ENCODE data around the gene MANF.

MANF gene

GRCh38 chr3:51381333-51381705 is 3.8 kb upstream of the MANF start:
- no peak for DNase-seq
- Histone ChIP-seq H3K4me3 (ENCODE audit: low read depth, low read length) (no peak overlapping the region), H3K9me3 (no peaks in the 10 kb centered on the region), H3K4me1 (no peaks in the 10 kb centered on the region), H3K27me3 (no peaks in the 10 kb centered on the region), H3K36me3 (no peaks in the 10 kb centered on the region; the same call in 1 of the 2 replicates)
- no peak for TF ChIP-seq CTCF (IDR thresholded peaks at IDR 0.05; ENCODE audit: low read depth, low read length)

GRCh38 chr3:51382076-51382745 is 2.9 kb upstream of the MANF start:
- Histone ChIP-seq H3K4me3 (ENCODE audit: low read depth, low read length) (no peak overlapping the region), H3K9me3 (no peaks in the 10 kb centered on the region), H3K36me3 (no peaks in the 10 kb centered on the region; the same call in 1 of the 2 replicates), H3K27me3 (no peaks in the 10 kb centered on the region), H3K4me1 (no peaks in the 10 kb centered on the region)
- no peak for DNase-seq
- no peak for TF ChIP-seq CTCF (IDR thresholded peaks at IDR 0.05; ENCODE audit: low read depth, low read length)

GRCh38 chr3:51382947-51383578 is 2.0 kb upstream of the MANF start:
- Histone ChIP-seq H3K9me3 (no peaks in the 10 kb centered on the region), H3K36me3 (no peaks in the 10 kb centered on the region; the same call in 1 of the 2 replicates), H3K4me1 (no peaks in the 10 kb centered on the region), H3K4me3 (ENCODE audit: low read depth, low read length) (no peak overlapping the region), H3K27me3 (no peaks in the 10 kb centered on the region)
- no peak for DNase-seq
- no peak for TF ChIP-seq CTCF (IDR thresholded peaks at IDR 0.05; ENCODE audit: low read depth, low read length)

- no peak for TF ChIP-seq CTCF (IDR thresholded peaks at IDR 0.05; ENCODE audit: low read depth, low read length)
- Histone ChIP-seq H3K36me3 (peaks cover 3% of the 10 kb centered on the region; the same call in 1 of the 2 replicates), H3K9me3 (no peaks in the 10 kb centered on the region), H3K4me3 (ENCODE audit: low read depth, low read length) (peak overlapping the region; percentile 82), H3K4me1 (no peaks in the 10 kb centered on the region; the same call in 1 of the 2 replicates), H3K27me3 (no peaks in the 10 kb centered on the region)
- no peak for DNase-seq
Observed at GRCh38 chr3:51384055-51384725, 901 bp upstream of the MANF start.

GRCh38 chr3:51385621-51386091 is 565 bp downstream of the MANF start:
- no peaks in the 10 kb centered on the region for H3K27me3 ChIP-seq
- H3K36me3 ChIP-seq: peaks cover 6% of the 10 kb centered on the region
- no peak for DNase-seq
- H3K9me3 ChIP-seq: no peaks in the 10 kb centered on the region
- no peak for TF ChIP-seq CTCF (IDR thresholded peaks at IDR 0.05; ENCODE audit: low read depth, low read length)
- H3K4me3 ChIP-seq (ENCODE audit: low read depth, low read length): peak overlapping the region; percentile 84
- H3K4me1 ChIP-seq: no peaks in the 10 kb centered on the region; the same call in 1 of the 2 replicates
